SK-N-SH (cell line): ENCODE results near the gene SUMO2. TPM values are rescaled to one million over a fixed set of nuclear protein-coding genes. Genes with fewer than 3 reads are reported as not detected.
"Not testable (repeated sequence)": the region's sequence is repeated elsewhere in the genome, so short reads cannot be mapped to it uniquely, and the experiment has no call there.

Experiments
- CTCF ChIA-PET: fragments of 300-600, 350-600 bp; formaldehyde crosslinking; extraction: SDS; loops from one replicate; lab custom pipeline; 2021; lab: Yijun Ruan, JAX
- POLR2A ChIA-PET: fragments of 350-600 bp; sonication (Branson Sonifier 250); formaldehyde crosslinking; extraction: SDS; loops from one replicate; lab custom pipeline; 2020; ENCODE audit warnings: antibody characterized with exemption, inconsistent platforms; lab: Yijun Ruan, JAX
- DNase-seq: peaks from one replicate; pipeline ENCODE4 v3.0.0; 2012
- H2AFZ ChIP-seq: fragments of 200-600 bp; sonication (generic); 2 replicates; pipeline ENCODE4 v1.8.1; 2016; ENCODE audit warnings: antibody characterized with exemption, mild to moderate bottlenecking, low read depth
- H3F3A ChIP-seq: fragments of 200-600 bp; sonication (generic); replicated peaks from 2 replicates; pipeline ENCODE3; 2016; ENCODE audit warnings: antibody characterized with exemption, mild to moderate bottlenecking; ENCODE audit not compliant: insufficient read depth
- H3K27ac ChIP-seq, 2 experiments: fragments of 200-500 bp in 1 of 2; fragments of 200-600 bp in 1 of 2; sonication (Bioruptor generic) in 1 of 2; sonication (generic), shearing (Covaris generic) in 1 of 2; 2 replicates each; pipeline versions ENCODE4 v1.5.1 to v1.6.1; 2014 to 2016; ENCODE audit warnings: low read depth in 2 of 2, inconsistent platforms in 1 of 2, low read length in 1 of 2, mild to moderate bottlenecking in 1 of 2, mixed read lengths in 1 of 2
- H3K27me3 ChIP-seq: fragments of 200-600 bp; sonication (generic), shearing (Covaris generic); 2 replicates; pipeline ENCODE4 v1.6.1; 2016; ENCODE audit warnings: mixed run types; ENCODE audit not compliant: insufficient read depth
- H3K36me3 ChIP-seq, 2 experiments: fragments of 200-500 bp in 1 of 2; fragments of 200-600 bp in 1 of 2; sonication (Bioruptor generic) in 1 of 2; sonication (generic) in 1 of 2; replicated peaks in 1 of 2; 2 replicates each; pipeline versions ENCODE3 to v1.5.1; 2014 to 2016; ENCODE audit warnings: low read length in 1 of 2, mild to moderate bottlenecking in 1 of 2; ENCODE audit not compliant: insufficient read depth in 2 of 2, control insufficient read depth in 1 of 2
- H3K4me1 ChIP-seq, 2 experiments: fragments of 200-500 bp in 1 of 2; fragments of 200-600 bp in 1 of 2; sonication (Bioruptor generic) in 1 of 2; sonication (generic), shearing (Covaris generic) in 1 of 2; 2 replicates each; pipeline versions ENCODE4 v1.5.1 to v1.6.1; 2014 to 2016; ENCODE audit warnings: low read depth in 1 of 2, low read length in 1 of 2, mixed run types in 1 of 2; ENCODE audit not compliant: insufficient read depth in 2 of 2, control insufficient read depth in 1 of 2
- H3K4me2 ChIP-seq: fragments of 200-600 bp; sonication (generic), shearing (Covaris generic); 2 replicates; pipeline ENCODE4 v1.6.1; 2017; ENCODE audit warnings: mixed run types
- H3K4me3 ChIP-seq, 2 experiments: fragments of 200-500 bp in 1 of 2; fragments of 200-600 bp in 1 of 2; sonication (Bioruptor generic) in 1 of 2; sonication (generic), shearing (Covaris generic) in 1 of 2; 2 replicates each; pipeline versions ENCODE4 v1.5.1 to v1.8.1; 2014 to 2016; ENCODE audit warnings: low read depth in 2 of 2, inconsistent platforms in 1 of 2, low read length in 1 of 2, mild to moderate bottlenecking in 1 of 2, mixed read lengths in 1 of 2, moderate library complexity in 1 of 2
- H3K79me2 ChIP-seq: fragments of 200-600 bp; sonication (generic); 2 replicates; pipeline ENCODE4 v1.8.1; 2017; ENCODE audit warnings: mild to moderate bottlenecking; ENCODE audit not compliant: insufficient read depth
- H3K9ac ChIP-seq: fragments of 200-600 bp; sonication (generic); 2 replicates; pipeline ENCODE4 v1.6.1; 2017; ENCODE audit warnings: mixed run types
- H3K9me2 ChIP-seq: fragments of 200-600 bp; sonication (generic); 2 replicates; pipeline ENCODE4 v1.6.1; 2017; ENCODE audit warnings: mixed run types
- H3K9me3 ChIP-seq: fragments of 200-600 bp; sonication (generic); 2 replicates; pipeline ENCODE4 v1.6.1; 2017; ENCODE audit warnings: mixed run types, mild to moderate bottlenecking, moderate library complexity
- H4K20me1 ChIP-seq: fragments of 200-600 bp; sonication (generic); 2 replicates; pipeline ENCODE4 v1.6.1; 2017; ENCODE audit warnings: mild to moderate bottlenecking, mixed run types; ENCODE audit not compliant: insufficient read depth
- EP300 ChIP-seq, 2 experiments: IDR thresholded peaks; 2 replicates each; pipeline versions ENCODE4 v1.4.0 to v1.6.1; 2012; ENCODE audit warnings: borderline replicate concordance in 1 of 2, low read depth in 1 of 2, low read length in 1 of 2
- FOSL2 ChIP-seq: IDR thresholded peaks from 2 replicates; pipeline ENCODE4 v1.4.0; 2012; ENCODE audit warnings: low read depth, mild to moderate bottlenecking, moderate library complexity, borderline replicate concordance
- FOXJ3 ChIP-seq: sonication (generic); formaldehyde crosslinking; IDR thresholded peaks from 2 replicates; pipeline ENCODE4 v1.5.1; 2020; ENCODE audit warnings: mild to moderate bottlenecking, missing genetic modification reagents
- MAX ChIP-seq: IDR thresholded peaks from 2 replicates; pipeline ENCODE4 v1.4.0; 2012; ENCODE audit warnings: low read depth
- MEF2A ChIP-seq: IDR thresholded peaks from 2 replicates; pipeline ENCODE4 v1.4.0; 2012; ENCODE audit warnings: low read depth, borderline replicate concordance
- RCOR1 ChIP-seq: fragments of 150-350 bp; IDR thresholded peaks from 2 replicates; pipeline ENCODE4 v1.6.1; 2017; ENCODE audit warnings: antibody characterized with exemption, low read length
- REST ChIP-seq: IDR thresholded peaks from 2 replicates; pipeline ENCODE4 v1.6.1; 2012; ENCODE audit warnings: mild to moderate bottlenecking, low read depth, low read length, moderate library complexity
- RFX5 ChIP-seq: IDR thresholded peaks from 2 replicates; pipeline ENCODE4 v1.6.1; 2012; ENCODE audit warnings: mild to moderate bottlenecking, improper control_type of control experiment, low read length
- SIN3A ChIP-seq: IDR thresholded peaks from 2 replicates; pipeline ENCODE4 v1.6.1; 2012; ENCODE audit warnings: low read depth, mild to moderate bottlenecking, low read length, moderate library complexity, borderline replicate concordance
- SMC3 ChIP-seq: IDR thresholded peaks from 2 replicates; pipeline ENCODE4 v1.6.1; 2012; ENCODE audit warnings: low read depth, low read length, improper control_type of control experiment
- TAF1 ChIP-seq: IDR thresholded peaks from 2 replicates; pipeline ENCODE4 v1.6.1; 2012; ENCODE audit warnings: low read depth, mild to moderate bottlenecking, low read length, moderate library complexity, borderline replicate concordance
- TCF12 ChIP-seq: IDR thresholded peaks from 2 replicates; pipeline ENCODE4 v1.4.0; 2012
- WGBS: methylation state at CpG from one replicate; pipeline ENCODE4 v1.1.6; 2017; ENCODE audit warnings: low lambda C conversion rate; 5-methylcytosine and 5-hydroxymethylcytosine counted together
- polyA plus RNA-seq, 3 experiments: library from polyadenylated mRNA; depleted of rRNA; stranded (reverse); fragments of >200 nt; gene quantifications; 2 replicates each; pipeline ENCODE4 v1.2.3, GENCODE V29; 2012

SUMO2 gene
- polyA plus RNA-seq, 1 of the 3 experiments (the other 2 are of a cell fraction) = 114 TPM

- Histone ChIP-seq H3K4me2 (peak overlapping the region; percentile 85; the same call in 1 of the 2 replicates), H3K79me2 (peaks cover 67% of the 10 kb centered on the region), H3K9ac (no peak overlapping the region), H3K36me3 (peaks cover 23 to 40% of the 10 kb centered on the region in 2 experiments), H4K20me1 (no peaks in the 10 kb centered on the region; the same call in 1 of the 2 replicates), H3F3A (peaks cover 25% of the 10 kb centered on the region), H3K4me1 (peaks cover 4 to 6% of the 10 kb centered on the region in 2 experiments; a peak in 1 of 4 replicates), H3K9me2 (no peaks in the 10 kb centered on the region), H3K4me3 (no peak overlapping the region), H3K9me3 (no peaks in the 10 kb centered on the region), H3K27ac (no peak overlapping the region), H2AFZ (no peak overlapping the region), H3K27me3 (no peaks in the 10 kb centered on the region)
- CTCF ChIA-PET = interaction anchor here (0.7 to 7.1 kb wide), 4 partner anchors 10 to 184 kb away, joined by 3 to 61 read pairs (median 6); no protein-coding TSS in a partner anchor
- POLR2A ChIA-PET = no interaction called here
- WGBS = 90% methylated on average over 12 of the region's 12 CpGs
- TF ChIP-seq FOSL2 (no peak), SMC3 (no peak), TAF1 (no peak), SIN3A (no peak), REST (no peak), FOXJ3 (CRISPR knock-in tag) (no peak), RFX5 (no peak), MEF2A (no peak), RCOR1 (no peak), MAX (no peak), EP300 (IDR thresholded peaks at IDR 0.05; ENCODE audit: borderline replicate concordance in 1 of 2, low read depth in 1 of 2, low read length in 1 of 2) (no peak), TCF12 (no peak)
- DNase-seq = no peak
These were observed 25.0 kb upstream of the SUMO2 start for GRCh38 chr17:75207760-75208159.

GRCh38 chr17:75207050-75207407 is 24.3 kb upstream of the SUMO2 start:
- peak overlapping the region; percentile 70 to 87; a peak in 3 of 4 replicates for H3K4me3 ChIP-seq
- ChIA-PET CTCF (interaction anchor here (0.7 to 11.4 kb wide), 8 partner anchors 10 to 206 kb away, joined by 3 to 231 read pairs (median 8); partner anchors contain the start of genes ARMC7, GGA3 and MRPS7), POLR2A (interaction anchor here (1.3 kb wide), 1 partner anchor 93 kb away, joined by 4 read pairs; no protein-coding TSS in a partner anchor)
- not testable (repeated sequence) for H3K27ac ChIP-seq, DNase-seq, H3K27me3 ChIP-seq, H3K4me1 ChIP-seq, H2AFZ ChIP-seq, H4K20me1 ChIP-seq, H3K9me2 ChIP-seq, H3K9me3 ChIP-seq
- peaks cover 19 to 34% of the 10 kb centered on the region in 2 experiments for H3K36me3 ChIP-seq
- peaks cover 67% of the 10 kb centered on the region for H3K79me2 ChIP-seq
- peaks cover 29% of the 10 kb centered on the region for H3F3A ChIP-seq
- H3K4me2 ChIP-seq = peak overlapping the region; percentile 85
- WGBS = 75% methylated on average over 8 of the region's 8 CpGs
- H3K9ac ChIP-seq = peak overlapping the region; percentile 93; the same call in 1 of the 2 replicates
